Endothelial cell of umbilical vein (primary cell): ENCODE results near the gene GRK6. TPM values are rescaled to one million over a fixed set of nuclear protein-coding genes. Genes with fewer than 3 reads are reported as not detected.

Experiments
- BruUV-seq: library from RNA; stranded (reverse); fragments of 400-500 nt; replicated peaks from 2 replicates; lab custom pipeline; 2021; lab: Mats Ljungman, UMichigan
- CTCF ChIA-PET: fragments of 300-600, 350-600 bp; sonication (Branson Sonifier 250); formaldehyde crosslinking; loops from one replicate; lab custom pipeline; 2021; ENCODE audit warnings: antibody characterized with exemption, inconsistent platforms; lab: Charles Lee
- POLR2A ChIA-PET: fragments of 300-600, 350-600 bp; sonication (Branson Sonifier 250); formaldehyde crosslinking; loops from one replicate; lab custom pipeline; 2021; ENCODE audit warnings: antibody characterized with exemption, inconsistent platforms; lab: Charles Lee
- DNase-seq: peaks from one replicate; pipeline ENCODE4 v3.0.0-alpha.2; 2011; ENCODE audit warnings: low read depth, low spot score
- FAIRE-seq: peaks from 2 replicates; lab custom pipeline; 2011; peaks lifted over from hg19 to GRCh38; lab: Jason Lieb, UNC
- H2AFZ ChIP-seq: 2 replicates; pipeline ENCODE4 v1.6.0; 2012; ENCODE audit warnings: low read depth, low read length, control low read depth, inconsistent platforms
- H3K27ac ChIP-seq: 2 replicates; pipeline ENCODE4 v1.5.1; 2011; ENCODE audit warnings: low read depth, mild to moderate bottlenecking, control low read depth, low read length, moderate library complexity; ENCODE audit not compliant: insufficient read depth
- H3K27me3 ChIP-seq, 2 experiments: 2 replicates each; pipeline versions ENCODE4 v1.6.0 to v1.6.1; 2011; ENCODE audit warnings: low read length in 2 of 2, mixed read lengths in 1 of 2; ENCODE audit not compliant: control insufficient read depth in 2 of 2, insufficient read depth in 2 of 2
- H3K36me3 ChIP-seq, 2 experiments: 2 replicates in 1 of 2; 3 replicates in 1 of 2; pipeline ENCODE4 v1.5.1; 2011; ENCODE audit warnings: low read length in 2 of 2, mild to moderate bottlenecking in 1 of 2, moderate library complexity in 1 of 2; ENCODE audit not compliant: control insufficient read depth in 2 of 2, insufficient read depth in 2 of 2; ENCODE audit errors: extremely low read depth in 1 of 2
- H3K4me1 ChIP-seq: 3 replicates; pipeline ENCODE4 v1.5.1; 2011; ENCODE audit warnings: mild to moderate bottlenecking, low read length; ENCODE audit not compliant: control insufficient read depth, insufficient read depth; ENCODE audit errors: extremely low read depth
- H3K4me2 ChIP-seq: 2 replicates; pipeline ENCODE4 v1.6.1; 2011; ENCODE audit warnings: low read length, control low read depth, mixed read lengths; ENCODE audit not compliant: insufficient read depth
- H3K4me3 ChIP-seq, 3 experiments: fragments of 200-600 bp in 1 of 3; sonication (generic), shearing (Covaris generic) in 1 of 3; replicated peaks in 1 of 3; 2 replicates each; pipeline ENCODE4 v1.5.1; 2011 to 2016; ENCODE audit warnings: control low read depth in 3 of 3, low read length in 3 of 3, mild to moderate bottlenecking in 2 of 3, inconsistent platforms in 1 of 3, low read depth in 1 of 3, moderate library complexity in 1 of 3; ENCODE audit not compliant: insufficient read depth in 1 of 3
- H3K79me2 ChIP-seq: 2 replicates; pipeline ENCODE4 v1.6.0; 2012; ENCODE audit warnings: low read length, inconsistent platforms; ENCODE audit not compliant: control insufficient read depth, insufficient read depth
- H3K9ac ChIP-seq: replicated peaks from 2 replicates; pipeline ENCODE3; 2011; ENCODE audit warnings: low read length, control low read depth; ENCODE audit not compliant: insufficient read depth; ENCODE audit errors: extremely low read depth
- H3K9me1 ChIP-seq: replicated peaks from 3 replicates; pipeline ENCODE4 v1.6.0; 2011; ENCODE audit warnings: mild to moderate bottlenecking, low read length; ENCODE audit not compliant: control insufficient read depth, insufficient read depth; ENCODE audit errors: extremely low read depth
- H3K9me3 ChIP-seq: replicated peaks from 2 replicates; pipeline ENCODE4 v1.5.1; 2012; ENCODE audit warnings: low read length, inconsistent platforms; ENCODE audit not compliant: control insufficient read depth, insufficient read depth
- H4K20me1 ChIP-seq: replicated peaks from 2 replicates; pipeline ENCODE3; 2011; ENCODE audit warnings: mild to moderate bottlenecking, low read length; ENCODE audit not compliant: control insufficient read depth, insufficient read depth; ENCODE audit errors: extremely low read depth
- CTCF ChIP-seq, 2 donors: IDR thresholded peaks; 1 replicate in 1 of 2; 2 replicates in 1 of 2; pipeline ENCODE4 v1.5.1; 2011; ENCODE audit warnings: low read length in 2 of 2, mild to moderate bottlenecking in 2 of 2, moderate library complexity in 2 of 2, control low read depth in 1 of 2, inconsistent platforms in 1 of 2, low read depth in 1 of 2; ENCODE audit not compliant: insufficient read depth in 1 of 2; ENCODE audit errors: extremely low read depth in 1 of 2
- EZH2 ChIP-seq: IDR thresholded peaks from 2 replicates; pipeline ENCODE4 v1.6.1; 2012; ENCODE audit warnings: borderline replicate concordance, low read depth, mild to moderate bottlenecking, moderate library complexity, low read length, inconsistent platforms; ENCODE audit not compliant: severe bottlenecking
- FOS ChIP-seq: IDR thresholded peaks from 2 replicates; pipeline ENCODE4 v1.6.1; 2011; ENCODE audit warnings: mild to moderate bottlenecking, low read length, moderate library complexity, borderline replicate concordance; ENCODE audit not compliant: insufficient read depth
- GATA2 ChIP-seq: IDR thresholded peaks from 2 replicates; pipeline ENCODE4 v1.7.0; 2011; ENCODE audit warnings: low read depth, mild to moderate bottlenecking, moderate library complexity, mixed read lengths, low read length; ENCODE audit not compliant: insufficient read length, insufficient read depth
- MAX ChIP-seq: IDR thresholded peaks from 2 replicates; pipeline ENCODE4 v1.6.1; 2011; ENCODE audit not compliant: insufficient read depth, insufficient read length
- MYC ChIP-seq: IDR thresholded peaks from one replicate; pipeline ENCODE4 v1.6.1; 2011; ENCODE audit warnings: mild to moderate bottlenecking, low read depth, low read length
- dilution Hi-C: fragments of 300-500 bp; cut with MboI; formaldehyde crosslinking; loops from one replicate; pipeline ENCODE4 v1.15.0; 2019; ENCODE audit warnings: low sequenced_read_pairs; ENCODE audit not compliant: extremely low pct_ligation_motif_present
- intact Hi-C: fragments of 100-400 bp; cut with micrococcal nuclease; formaldehyde crosslinking; loops from one replicate; pipeline ENCODE4 v1.10.0; 2022
- polyA plus RNA-seq, 4 experiments: library from polyadenylated mRNA; depleted of rRNA in 3 of 4; stranded (reverse) in 3 of 4; unstranded in 1 of 4; fragments of >200 nt; gene quantifications; 2 replicates each; pipeline versions ENCODE4 v1.2.1 to v1.2.3, GENCODE V29; 2011 to 2012; ENCODE audit warnings: missing spikeins in 1 of 4
- total RNA-seq: library from RNA; stranded (reverse); gene quantifications from 2 replicates; pipeline ENCODE4 v1.2.3, GENCODE V29; 2021

The GRK6 gene
- total and polyA plus RNA-seq, 2 donors (not counting 3 experiments of a cell fraction or from before 2014, with no cell fraction given): 28.9 to 36.4 TPM

GRCh38 chr5:177396078-177396477 lies 30.4 kb upstream of the GRK6 start:
- Histone ChIP-seq H3K79me2 (no peaks in the 10 kb centered on the region), H3K9me1 (no peaks in the 10 kb centered on the region), H3K4me1 (no peaks in the 10 kb centered on the region), H3K9me3 (no peaks in the 10 kb centered on the region), H4K20me1 (no peaks in the 10 kb centered on the region), H2AFZ (no peak overlapping the region), H3K4me2 (no peak overlapping the region), H3K36me3 (no peaks in the 10 kb centered on the region), H3K27ac (no peak overlapping the region), H3K9ac (no peak overlapping the region), H3K27me3 (peaks cover 11 to 17% of the 10 kb centered on the region in 2 experiments), H3K4me3 (no peak overlapping the region)
- intact Hi-C loops: no loop called here
- ChIA-PET POLR2A (no interaction called here), CTCF (interaction anchor here (1.7 to 2.1 kb wide), 3 partner anchors 8 to 59 kb away, joined by 6 to 9 read pairs (median 7); no protein-coding TSS in a partner anchor)
- TF ChIP-seq FOS: no peak
- no peak for TF ChIP-seq MYC
- no peak for TF ChIP-seq EZH2
- TF ChIP-seq CTCF (IDR thresholded peaks at IDR 0.05; ENCODE audit: extremely low read depth in 1 of 2, insufficient read depth in 1 of 2, low read depth in 1 of 2, low read length in 2 of 2): no peak
- TF ChIP-seq MAX: no peak
- TF ChIP-seq GATA2: no peak
- dilution Hi-C loops: no loop called here
- FAIRE-seq: no peak
- BruUV-seq: no TSS peak
- DNase-seq: no peak
